Femur (tissue), 1 donor: Measurements from ENCODE around the gene ABHD12.
"Not testable (repeated sequence)": the region's sequence is repeated elsewhere in the genome, so short reads cannot be mapped to it uniquely, and the experiment has no call there.

Experiments used
- DNase-seq: peaks from one replicate; pipeline ENCODE4 v3.0.0-alpha.2; 2017

ABHD12 gene

DNA sequence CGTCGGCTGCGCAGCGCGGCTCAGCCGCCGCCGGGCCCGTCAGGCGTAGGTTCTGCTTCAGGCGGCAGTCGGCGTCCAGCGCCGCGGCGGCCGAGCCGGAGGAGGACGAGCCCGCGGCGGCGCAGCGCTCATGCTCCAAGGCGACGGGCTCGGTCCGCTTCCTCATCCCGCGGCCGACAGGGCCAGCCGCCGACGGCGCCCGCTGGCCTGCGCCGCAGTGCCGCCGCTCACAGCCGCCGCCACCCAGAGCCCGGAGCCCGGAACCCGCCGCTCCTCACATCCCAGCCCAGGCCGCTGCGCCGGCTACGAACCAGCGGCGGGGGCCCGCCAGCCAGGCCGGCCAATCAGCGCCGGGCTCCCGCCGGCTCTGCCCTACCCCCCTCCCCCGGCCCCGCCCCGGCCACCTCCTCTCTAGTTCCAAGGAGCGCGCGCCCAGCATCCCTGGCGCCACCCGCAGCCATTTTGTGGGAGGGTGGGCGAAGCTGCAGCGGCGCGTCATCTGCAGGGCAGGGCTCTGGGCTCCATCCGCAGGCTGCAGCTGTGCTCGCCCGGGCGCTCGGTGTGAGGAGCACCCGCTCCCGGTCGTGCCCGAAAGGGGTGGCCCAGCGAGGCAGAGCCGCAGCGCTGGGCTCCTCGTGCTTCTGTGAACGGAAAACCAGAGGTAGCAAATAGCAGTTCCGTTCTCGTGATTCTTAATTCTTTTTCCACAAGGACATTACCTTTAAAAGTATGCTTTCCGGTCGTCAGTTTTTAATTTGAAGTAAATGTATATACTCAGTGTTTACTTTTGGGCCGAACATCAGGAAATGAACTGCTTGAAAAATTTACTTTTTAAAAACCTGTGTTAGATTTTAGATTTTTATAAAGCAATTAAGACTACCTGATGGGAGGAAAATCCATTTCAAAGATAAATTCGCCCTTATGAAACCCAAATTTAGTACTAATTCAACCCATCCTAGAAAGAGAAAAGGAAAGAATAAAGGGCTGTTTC is at the start of gene ABHD12:
Gene ABHD12, minus strand, starts transcription at position 298 of the 991 bp plus-strand sequence. Its CDS starts 132 bp downstream, at position 166.
- DNase-seq = peak; percentile 98

DNA sequence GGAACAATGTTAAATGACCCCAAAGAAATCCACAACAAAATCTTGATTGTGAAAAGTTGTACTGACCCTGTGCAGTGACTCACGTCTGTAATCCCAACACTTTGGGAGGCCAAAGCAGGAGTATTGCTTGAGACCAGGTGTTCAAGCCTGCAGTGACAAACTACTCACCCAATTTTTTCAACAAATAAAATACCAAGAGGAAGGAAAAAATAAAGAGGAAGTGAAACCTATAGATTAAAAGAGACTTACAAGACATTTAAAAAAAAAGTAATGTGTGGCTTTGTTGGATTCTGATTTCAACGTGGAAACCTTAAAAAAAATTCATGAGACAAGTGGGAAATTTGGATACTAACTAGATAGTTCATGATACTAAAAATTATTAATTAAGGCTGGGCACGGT is 48.7 kb upstream of the ABHD12 start:
- no peak for DNase-seq

DNA sequence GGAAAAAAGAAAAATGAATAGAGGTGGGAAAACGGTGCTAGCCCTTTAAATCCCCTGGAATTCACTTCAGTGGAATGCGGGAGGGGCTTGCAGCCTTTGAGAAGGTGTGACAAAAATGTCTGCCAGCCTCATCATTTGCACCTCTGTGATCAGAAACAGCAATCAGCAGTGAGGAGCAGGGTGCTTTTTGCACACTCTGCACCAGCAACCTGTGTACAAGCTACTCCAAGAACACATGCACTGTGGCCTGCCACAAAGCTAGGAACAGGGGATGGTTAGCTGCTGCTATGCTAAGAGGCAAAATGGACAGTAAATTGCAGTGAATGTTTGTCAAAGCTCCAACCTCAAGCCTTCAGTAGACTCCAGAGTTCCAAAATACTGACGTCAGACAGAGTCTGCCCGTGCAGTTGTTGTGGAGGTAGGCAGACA is 46.5 kb upstream of the ABHD12 start:
- peak; percentile 18 for DNase-seq

DNA sequence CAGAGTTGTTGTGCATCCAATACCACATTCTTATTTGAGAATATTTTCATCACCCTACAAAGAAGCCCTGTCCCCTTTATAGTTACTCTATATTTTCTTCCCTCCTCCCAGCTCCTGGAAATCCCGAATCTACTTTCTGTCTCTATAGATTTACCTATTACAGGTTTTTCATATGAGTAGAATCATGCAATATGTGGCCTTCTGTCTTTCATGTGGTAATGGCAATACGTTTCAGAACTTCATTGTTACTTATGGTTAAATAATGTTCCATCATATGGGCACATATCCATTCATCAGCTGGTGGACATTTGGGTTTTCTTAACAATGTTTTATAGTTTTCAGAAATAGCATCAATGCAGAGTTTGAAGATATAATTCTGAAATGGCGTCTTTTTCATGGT is 33.9 kb upstream of the ABHD12 start:
- DNase-seq = no peak

DNA sequence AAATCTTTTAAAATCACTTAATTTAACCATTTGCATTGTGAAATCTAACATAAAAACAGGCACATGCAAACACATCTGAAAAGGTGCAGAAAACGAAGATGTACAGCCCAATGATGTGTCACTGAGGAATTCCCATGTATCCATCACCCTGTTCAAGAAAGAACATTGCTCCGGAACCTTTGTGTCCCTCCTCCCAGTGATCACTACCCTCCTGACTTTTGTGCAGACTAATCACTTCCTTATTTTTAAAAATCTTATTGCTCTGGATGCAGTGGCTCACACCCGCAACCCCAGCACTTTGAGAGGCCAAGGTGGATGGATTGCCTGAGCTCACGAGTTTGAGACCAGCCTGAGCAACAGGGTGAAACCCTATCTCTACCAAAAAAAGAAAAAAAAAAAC is 31.4 kb upstream of the ABHD12 start:
- no peak for DNase-seq

DNA sequence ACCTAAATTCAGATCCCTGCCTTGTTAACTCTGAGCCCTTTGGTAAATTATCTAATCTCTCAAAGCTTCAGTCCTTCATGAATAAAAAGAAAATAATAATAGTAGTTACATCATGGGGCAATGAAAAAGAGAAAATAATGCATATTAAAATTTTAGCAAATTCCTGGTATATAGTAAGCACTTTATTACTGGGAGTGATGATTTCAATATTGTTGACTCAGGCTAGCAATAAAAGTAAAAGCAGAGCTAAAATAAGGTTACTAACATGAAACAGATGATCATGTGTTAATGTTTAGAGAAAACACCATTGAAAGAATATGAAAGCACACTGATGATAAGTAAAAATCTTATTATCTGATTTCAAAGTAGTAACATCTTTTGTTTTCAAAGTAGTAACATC is 30.5 kb upstream of the ABHD12 start:
- no peak for DNase-seq

DNA sequence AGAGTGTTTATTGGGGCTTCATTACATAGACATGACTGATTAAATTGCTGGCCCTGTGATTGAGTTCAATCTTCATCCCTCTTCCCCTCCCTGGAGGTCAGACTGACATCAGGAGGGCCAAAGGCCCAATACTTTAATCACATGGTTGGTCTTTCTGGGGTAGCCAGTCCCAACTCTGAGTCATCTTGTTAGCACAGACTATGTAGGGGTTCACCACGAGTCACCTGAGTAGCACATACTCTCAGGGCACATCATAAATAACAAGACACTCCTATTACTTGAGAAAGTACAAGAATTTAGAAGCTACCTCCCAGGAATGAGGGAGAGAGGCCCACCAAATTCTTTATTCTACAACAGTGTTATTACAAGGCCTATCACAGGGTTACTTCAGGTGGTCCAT is 28.1 kb upstream of the ABHD12 start:
- DNase-seq = no peak

DNA sequence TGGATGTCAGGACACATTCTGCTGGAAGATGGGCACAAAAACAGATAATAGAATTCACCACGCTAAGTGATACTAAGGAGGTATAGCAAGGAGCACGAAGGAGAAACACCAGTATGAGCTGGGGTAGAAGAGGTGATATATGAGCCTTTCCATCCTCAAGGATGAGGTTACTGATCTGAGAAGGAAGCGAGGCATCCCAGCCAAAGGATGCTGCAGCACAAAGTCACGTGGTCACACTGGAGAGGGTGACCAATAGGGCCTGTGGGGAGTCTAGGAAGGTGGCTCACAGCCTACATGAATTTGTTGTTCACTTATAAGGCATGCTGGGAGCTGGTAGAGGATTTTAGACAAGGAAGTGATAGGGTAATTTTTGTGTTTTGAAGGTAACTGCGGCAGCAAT is 18.3 kb upstream of the ABHD12 start:
- DNase-seq = no peak

DNA sequence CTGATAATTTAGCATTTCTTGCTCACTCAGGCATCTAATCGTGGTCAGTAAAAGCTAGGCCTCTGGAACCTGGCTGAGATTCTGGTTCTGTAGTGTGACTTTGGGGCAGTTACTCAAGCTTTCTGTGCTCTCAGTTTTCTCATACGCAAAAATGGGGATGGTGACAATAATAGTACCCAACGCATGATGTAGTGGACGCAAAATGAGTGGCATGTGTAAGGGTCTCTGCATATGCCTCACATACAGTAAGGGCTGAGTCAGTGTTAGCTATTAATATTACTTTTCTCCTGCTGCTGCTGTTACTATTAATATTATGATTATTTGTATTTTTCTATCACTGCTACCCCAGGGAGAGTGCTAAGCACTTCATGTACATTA is 17.5 kb upstream of the ABHD12 start:
- no peak for DNase-seq

DNA sequence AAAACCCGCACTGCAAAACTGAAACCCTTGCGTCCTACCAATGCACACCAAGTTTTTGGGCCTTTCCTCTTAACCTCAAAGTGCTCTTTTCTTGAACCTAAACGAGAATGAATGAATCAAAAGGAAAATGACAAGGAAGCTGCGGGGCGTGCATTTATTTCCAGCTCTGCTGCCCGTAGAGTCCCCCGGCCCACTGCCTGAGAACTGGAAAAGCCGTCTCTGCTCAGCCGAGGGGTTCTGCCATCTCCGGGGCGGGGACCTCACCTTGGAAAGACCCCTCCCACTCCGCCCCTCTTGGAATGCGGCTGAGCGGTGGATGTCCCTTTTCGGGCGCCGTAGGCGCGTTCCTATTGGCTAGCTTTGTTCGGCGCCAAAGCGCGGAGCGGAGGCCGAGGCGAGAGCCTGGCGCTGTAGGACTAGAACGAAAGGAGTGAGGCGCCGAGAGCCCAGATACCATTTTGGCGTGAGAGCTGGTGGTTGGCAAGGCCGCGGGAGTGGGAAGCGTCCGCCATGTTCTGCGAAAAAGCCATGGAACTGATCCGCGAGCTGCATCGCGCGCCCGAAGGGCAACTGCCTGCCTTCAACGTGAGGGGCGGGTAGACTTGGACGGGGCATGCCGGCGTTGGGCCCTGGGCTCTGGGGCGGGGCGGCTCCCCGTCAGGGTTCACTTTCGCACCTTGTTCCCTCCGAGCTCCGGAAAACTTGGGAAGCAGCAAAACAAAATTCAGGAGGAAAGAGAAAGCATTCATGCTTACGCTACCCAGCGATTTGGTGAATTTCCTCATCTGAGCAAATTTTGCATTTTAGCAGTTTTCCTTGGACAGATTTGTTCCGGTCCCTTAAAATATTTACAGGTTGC is 16.9 kb upstream of the ABHD12 start, which contains the start of gene GINS1:
Gene GINS1, plus strand, starts transcription at position 363 of the 859 bp plus-strand sequence. Its CDS starts 148 bp downstream, at position 511.
- DNase-seq = peak; percentile 92

DNA sequence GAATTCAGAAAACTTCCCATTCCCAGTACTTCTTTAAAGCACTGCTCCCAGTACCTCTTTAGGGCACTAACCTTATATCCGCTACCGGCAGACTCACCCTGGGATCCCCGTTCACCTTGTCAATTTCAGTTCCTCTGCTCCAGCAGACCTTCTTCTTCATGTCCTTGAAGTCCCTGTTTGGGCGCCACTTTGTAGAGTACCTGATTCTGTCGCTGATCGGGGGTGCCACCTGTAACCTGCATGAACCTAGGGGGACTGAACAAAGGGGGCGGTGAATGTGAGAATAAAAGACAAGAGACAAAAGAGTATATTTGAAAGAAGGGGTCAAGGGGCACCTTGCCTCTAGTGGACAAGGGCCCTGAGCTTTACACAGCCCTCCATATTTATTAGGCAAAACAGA is 11.9 kb upstream of the ABHD12 start:
- no peak for DNase-seq

DNA sequence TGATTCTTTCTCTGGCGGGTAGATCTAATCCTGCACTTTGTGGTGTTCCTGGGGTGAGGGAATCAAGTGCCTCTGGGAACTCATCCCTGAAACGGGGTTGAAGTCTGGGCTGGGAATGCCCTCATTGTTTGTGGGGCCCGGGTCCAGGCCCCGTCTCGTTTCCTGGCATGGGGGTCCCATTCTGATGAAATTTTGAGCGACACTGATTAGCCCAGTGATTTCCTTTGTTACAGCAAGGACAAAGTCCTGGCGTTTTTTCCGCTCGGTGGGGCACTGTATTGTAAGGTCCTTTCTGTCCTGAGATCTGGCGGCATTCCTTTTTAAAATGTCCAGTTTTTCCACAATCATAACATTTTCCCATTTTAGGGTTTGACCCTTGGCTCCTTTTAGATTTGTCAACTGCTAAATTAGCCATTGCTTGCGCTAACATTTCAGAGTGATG is 9.7 kb upstream of the ABHD12 start:
- not testable (repeated sequence) for DNase-seq

DNA sequence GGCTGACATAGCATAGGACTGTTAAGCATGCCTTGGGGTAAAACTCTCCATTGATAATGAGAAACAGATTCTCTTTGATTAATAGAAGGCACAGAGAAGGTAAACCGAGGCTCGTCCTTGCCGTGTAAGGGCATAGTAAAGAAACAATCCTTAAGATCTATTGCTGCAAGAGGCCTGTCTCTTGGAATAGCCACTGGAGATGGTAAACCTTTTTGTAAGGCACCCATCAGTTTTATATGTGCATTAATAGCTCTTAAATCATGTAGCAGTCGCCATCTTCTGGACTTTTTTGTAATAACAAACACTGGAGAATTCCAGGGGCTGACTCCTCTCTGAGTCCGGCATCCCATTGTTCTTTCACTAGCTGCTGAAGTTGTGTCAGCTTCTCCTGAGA is 8.4 kb upstream of the ABHD12 start:
- DNase-seq = peak; percentile 24

DNA sequence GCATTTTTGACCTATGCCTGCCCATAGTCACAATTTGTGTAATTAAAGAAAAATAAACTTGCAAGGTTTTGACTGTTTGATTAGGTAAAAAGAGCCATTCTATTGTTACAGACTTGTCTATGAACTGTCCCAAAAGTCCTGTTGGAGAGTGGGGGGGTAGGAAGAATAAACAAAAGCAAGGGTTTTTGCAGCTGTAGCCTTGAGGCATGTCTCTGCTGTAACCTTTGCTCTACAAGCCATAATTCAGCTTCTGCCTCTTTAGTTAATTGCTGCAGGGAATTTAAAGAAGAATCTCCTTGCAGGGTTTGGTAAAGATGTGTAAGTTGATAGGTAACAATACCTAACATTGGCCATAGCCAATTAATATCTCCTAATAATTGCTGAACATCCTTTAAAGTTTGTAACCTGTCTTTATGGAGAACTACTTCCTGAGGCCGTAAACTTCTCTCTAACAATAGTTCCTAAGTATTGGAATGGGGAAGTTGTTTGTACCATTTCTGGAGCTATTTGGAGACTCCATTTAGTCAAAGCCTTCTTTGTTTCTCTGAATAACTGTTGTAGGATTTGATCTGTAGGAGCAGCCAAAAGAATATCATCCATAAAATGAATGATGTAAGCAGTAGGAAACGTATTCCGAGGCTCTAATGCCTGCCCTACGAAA is 7.9 kb upstream of the ABHD12 start:
- no peak for DNase-seq

DNA sequence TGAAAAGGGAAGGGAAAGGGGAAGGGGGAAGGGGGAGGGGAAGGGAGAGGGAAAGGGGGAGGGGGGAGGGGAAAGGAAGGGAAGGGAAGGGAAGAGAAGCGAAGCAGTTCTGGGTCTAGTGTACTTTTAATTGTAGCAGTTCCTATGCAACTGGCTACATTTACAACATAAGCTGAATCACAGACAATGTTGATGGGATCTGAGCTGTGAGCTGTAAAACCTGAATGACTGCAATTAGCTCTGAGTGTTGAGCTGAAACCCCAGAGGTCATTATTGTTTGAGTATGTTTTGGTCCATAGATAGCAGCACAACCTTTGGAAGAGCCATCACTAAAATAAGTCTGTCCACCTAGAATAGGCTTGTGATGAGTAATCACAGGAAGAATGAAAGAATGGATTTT is 7.2 kb upstream of the ABHD12 start:
- no peak for DNase-seq

DNA sequence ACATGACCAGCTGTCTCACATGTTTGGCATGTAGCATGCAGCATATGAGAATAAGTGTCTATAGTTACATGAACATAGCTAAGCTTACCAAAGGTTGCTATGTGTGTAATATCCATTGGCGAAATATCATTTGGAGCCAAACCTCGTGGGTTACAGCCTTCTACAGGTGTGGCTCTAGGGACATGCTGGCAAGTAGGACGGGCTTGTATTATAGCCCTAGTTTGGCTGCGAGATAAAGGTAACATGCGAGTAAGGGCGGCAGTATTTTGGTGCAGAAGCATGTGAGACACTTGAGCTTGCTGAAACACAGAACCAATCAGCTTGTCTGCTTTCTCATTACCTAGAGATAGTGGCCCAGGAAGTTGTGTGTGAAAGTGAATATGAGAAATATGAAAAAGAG is 6.5 kb upstream of the ABHD12 start:
- DNase-seq = no peak

DNA sequence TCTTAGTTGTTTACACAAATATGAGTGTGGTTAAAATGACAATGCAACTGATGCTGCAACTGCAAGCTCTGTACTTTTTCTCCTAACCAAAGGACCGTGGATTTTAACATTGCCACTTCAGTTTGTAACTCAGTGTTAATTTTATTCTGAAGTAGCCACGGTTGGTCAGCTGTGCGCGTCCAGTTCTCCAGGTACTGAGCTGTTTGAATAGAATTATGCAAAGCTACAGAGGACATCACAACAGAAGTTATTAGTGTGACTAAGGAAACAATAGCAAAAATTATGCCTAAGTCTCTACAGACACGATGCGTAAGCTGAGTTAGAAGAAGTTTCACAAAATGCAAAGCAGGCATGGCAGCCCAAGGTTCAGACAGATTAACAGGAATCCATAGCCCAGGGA is 4.4 kb upstream of the ABHD12 start:
- DNase-seq = no peak

DNA sequence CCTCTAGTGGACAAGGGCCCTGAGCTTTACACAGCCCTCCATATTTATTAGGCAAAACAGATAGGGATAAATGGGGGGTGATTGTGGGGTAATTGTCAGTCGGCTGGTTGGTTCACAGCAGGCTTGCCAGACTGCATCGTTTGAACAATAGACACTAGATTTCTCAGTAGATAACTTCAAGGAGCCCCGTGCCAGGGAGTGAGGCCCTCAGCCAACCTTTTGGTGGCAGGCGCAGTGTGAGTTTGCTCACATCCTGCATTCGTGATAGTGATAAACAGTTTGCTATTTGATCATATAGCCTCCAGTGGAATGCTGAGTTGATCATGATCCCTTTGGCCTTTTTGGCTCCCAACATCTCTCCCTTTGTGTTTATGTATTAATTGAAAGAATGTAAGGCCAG is 3.6 kb upstream of the ABHD12 start:
- DNase-seq = no peak

DNA sequence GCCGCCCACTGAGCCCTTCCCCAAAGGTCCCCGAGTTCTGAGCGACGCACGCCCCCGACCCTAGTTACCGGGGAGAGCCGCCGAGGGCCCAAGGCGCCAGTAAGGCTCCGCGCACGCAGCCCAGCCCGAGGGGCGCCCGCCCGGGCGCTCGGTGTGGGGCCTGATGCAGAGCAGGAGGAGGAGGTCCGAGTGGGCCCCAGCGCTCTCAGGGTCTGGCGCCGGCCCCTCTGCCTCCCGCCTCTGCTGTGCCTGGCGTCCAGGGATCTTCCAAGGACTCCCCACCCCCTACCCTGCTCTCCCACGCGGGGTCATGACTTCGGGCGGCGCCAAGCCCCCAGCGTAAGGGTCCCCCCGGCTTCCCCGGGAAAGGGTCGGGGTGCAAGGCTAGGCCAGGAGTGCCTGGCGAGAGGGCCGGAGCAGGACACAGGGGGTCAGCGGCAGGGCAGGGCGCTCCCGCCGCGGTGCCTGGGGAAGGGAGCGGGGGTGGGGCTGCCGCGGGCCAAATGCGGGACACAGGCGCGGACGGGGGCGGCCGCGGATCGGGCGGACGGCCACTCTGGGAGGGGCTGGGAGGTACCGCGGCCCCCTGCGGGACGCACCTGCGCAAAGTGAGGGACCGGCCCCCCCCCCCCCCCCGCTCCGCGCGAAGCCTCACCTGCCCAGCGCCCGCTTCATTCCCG is 637 bp downstream of the ABHD12 start:
- peak; percentile 57 for DNase-seq

DNA sequence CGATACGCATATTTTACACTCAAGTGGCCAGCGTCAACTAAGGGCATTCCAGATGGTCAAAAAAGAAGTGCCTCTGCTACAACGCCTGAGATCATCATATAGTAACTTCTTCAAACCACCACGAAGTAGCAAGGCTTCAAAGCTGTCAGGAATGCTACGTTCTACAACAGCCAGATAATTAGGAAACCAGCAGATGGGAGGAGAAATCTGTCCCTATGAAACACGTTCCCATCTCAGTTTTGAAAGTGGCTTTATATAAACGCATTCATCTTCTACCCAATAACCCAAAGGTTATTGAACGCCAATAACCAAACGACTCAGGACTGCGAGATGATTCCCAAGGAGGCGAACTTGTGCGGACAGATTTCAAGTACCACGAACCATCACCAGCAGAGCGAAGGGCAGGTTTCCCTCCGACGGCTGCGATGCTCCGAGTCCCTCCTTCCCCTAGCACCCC is 1.2 kb downstream of the ABHD12 start:
- no peak for DNase-seq

DNA sequence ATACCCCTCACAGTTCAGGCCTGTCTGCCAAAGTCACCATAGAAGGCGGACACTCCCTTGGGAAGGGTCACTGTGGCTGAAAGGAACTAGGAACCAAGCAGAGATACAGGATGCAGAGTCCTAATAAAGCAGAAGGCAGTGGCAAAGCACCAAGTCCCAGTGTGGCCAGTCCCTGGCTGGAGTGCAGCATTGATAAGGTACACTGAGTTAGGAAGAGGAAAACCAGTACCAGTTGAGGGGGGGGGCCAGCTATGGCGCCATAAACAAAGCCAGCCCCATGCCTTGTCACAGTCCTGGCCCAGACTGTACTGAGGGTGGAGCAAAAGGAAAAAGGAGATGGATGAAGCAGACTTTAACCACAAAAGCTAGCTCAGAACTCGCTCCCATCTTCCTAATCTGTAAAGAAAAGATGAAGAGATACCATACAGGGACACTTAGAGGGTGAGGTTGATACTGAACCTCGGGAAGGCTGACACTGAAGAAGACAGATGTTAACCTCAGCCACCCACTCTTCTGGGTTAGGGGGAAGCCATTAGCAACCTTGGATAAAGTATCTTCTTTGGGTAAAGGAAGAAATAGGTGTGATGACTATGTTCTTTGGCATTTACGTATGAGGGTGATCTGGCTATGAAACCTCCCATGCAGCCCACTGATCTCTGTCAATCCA is 7.8 kb downstream of the ABHD12 start:
- DNase-seq = no peak
